NCI-H69 (cell line): ENCODE data around the gene ASXL3.

Experiments used
- DNase-seq: peaks from one replicate; lab custom pipeline; 2025; lab: John Stamatoyannopoulos, UW

ASXL3 gene

GRCh38 chr18:33583901-33584300 lies 5.9 kb downstream of the ASXL3 start:
- peak; percentile 71 for DNase-seq

GRCh38 chr18:33584548-33585430 lies 6.8 kb downstream of the ASXL3 start:
- DNase-seq = peak; percentile 96

- peak; percentile 93 for DNase-seq
Observed at GRCh38 chr18:33585431-33585775, 7.4 kb downstream of the ASXL3 start.

- no peak for DNase-seq
Observed at GRCh38 chr18:33588361-33588760, 10.3 kb downstream of the ASXL3 start.

GRCh38 chr18:33593261-33593660 lies 15.2 kb downstream of the ASXL3 start:
- peak; percentile 60 for DNase-seq

GRCh38 chr18:33594799-33595198 lies 16.8 kb downstream of the ASXL3 start:
- no peak for DNase-seq

- peak; percentile 78 for DNase-seq
Observed at GRCh38 chr18:33596178-33596854, 18.3 kb downstream of the ASXL3 start.

- peak; percentile 48 for DNase-seq
Observed at GRCh38 chr18:33600846-33601245, 22.8 kb downstream of the ASXL3 start.

GRCh38 chr18:33603454-33603853 lies 25.4 kb downstream of the ASXL3 start:
- DNase-seq = peak; percentile 80

GRCh38 chr18:33605250-33605649 lies 27.2 kb downstream of the ASXL3 start:
- peak; percentile 78 for DNase-seq

- DNase-seq = peak; percentile 55
Observed at GRCh38 chr18:33606621-33607020, 28.6 kb downstream of the ASXL3 start.

- DNase-seq = peak; percentile 81
Observed at GRCh38 chr18:33611525-33612135, 33.6 kb downstream of the ASXL3 start.

- peak; percentile 38 for DNase-seq
Observed at GRCh38 chr18:33612632-33613031, 34.6 kb downstream of the ASXL3 start.

GRCh38 chr18:33616556-33616955 lies 38.5 kb downstream of the ASXL3 start:
- DNase-seq = no peak

GRCh38 chr18:33627114-33627513 lies 49.1 kb downstream of the ASXL3 start:
- DNase-seq = no peak

- DNase-seq = no peak
Observed at GRCh38 chr18:33630476-33630875, 52.5 kb downstream of the ASXL3 start.

- DNase-seq = peak; percentile 77
Observed at GRCh38 chr18:33641141-33641540, 63.1 kb downstream of the ASXL3 start.

GRCh38 chr18:33644494-33644893 lies 66.5 kb downstream of the ASXL3 start:
- DNase-seq = no peak

- DNase-seq = no peak
Observed at GRCh38 chr18:33647365-33647764, 69.3 kb downstream of the ASXL3 start.

- DNase-seq = peak; percentile 52
Observed at GRCh38 chr18:33652635-33653034, 74.6 kb downstream of the ASXL3 start.

GRCh38 chr18:33653231-33653630 lies 75.2 kb downstream of the ASXL3 start:
- peak; percentile 59 for DNase-seq

GRCh38 chr18:33656889-33657448 lies 79.0 kb downstream of the ASXL3 start:
- DNase-seq = peak; percentile 40
